Caco-2 (cell line): ENCODE results near the gene HHAT. TPM values are rescaled to one million over a fixed set of nuclear protein-coding genes. Genes with fewer than 3 reads are reported as not detected.

Experiments
- BruUV-seq: library from RNA; stranded (reverse); fragments of 400-500 nt; replicated peaks from 2 replicates; lab custom pipeline; 2021; lab: Mats Ljungman, UMichigan
- CTCF ChIA-PET: fragments of 300-600 bp; sonication (Branson Sonifier 250); formaldehyde crosslinking; loops from one replicate; lab custom pipeline; 2022; ENCODE audit warnings: antibody characterized with exemption; lab: Charles Lee
- POLR2A ChIA-PET: fragments of 300-600 bp; sonication (Branson Sonifier 250); formaldehyde crosslinking; loops from one replicate; lab custom pipeline; 2022; ENCODE audit warnings: antibody characterized with exemption; lab: Charles Lee
- DNase-seq, 2 experiments: peaks; one replicate each; pipeline versions ENCODE4 v3.0.0 to v3.0.0-alpha.2; 2020 to 2022
- H3K27me3 ChIP-seq: replicated peaks from 2 replicates; pipeline ENCODE4 v1.6.0; 2011; ENCODE audit warnings: low read length; ENCODE audit not compliant: control insufficient read depth, insufficient read depth
- H3K36me3 ChIP-seq: 2 replicates; pipeline ENCODE4 v1.5.1; 2011; ENCODE audit warnings: low read length; ENCODE audit not compliant: control insufficient read depth, insufficient read depth
- H3K4me1 ChIP-seq: fragments of 250-450 bp; sonication (Bioruptor Pico); 2 replicates; pipeline ENCODE4 v1.5.1; 2020; ENCODE audit warnings: mild to moderate bottlenecking
- H3K4me3 ChIP-seq: 2 replicates; pipeline ENCODE4 v1.5.1; 2011; ENCODE audit warnings: low read depth, mild to moderate bottlenecking, control low read depth, low read length
- H3K9me3 ChIP-seq: fragments of 250-450 bp; sonication (Bioruptor Pico); 2 replicates; pipeline ENCODE4 v1.5.1; 2020; ENCODE audit warnings: mild to moderate bottlenecking, moderate library complexity
- H3K27ac Mint-ChIP-seq: one replicate; pipeline ENCODE4 v1.8.0; 2022; ENCODE audit warnings: mixed read lengths; ENCODE audit not compliant: unreplicated experiment
- H3K27me3 Mint-ChIP-seq: one replicate; pipeline ENCODE4 v1.8.0; 2022; ENCODE audit warnings: mixed read lengths; ENCODE audit not compliant: insufficient read depth, unreplicated experiment
- H3K36me3 Mint-ChIP-seq: one replicate; pipeline ENCODE4 v1.8.0; 2022; ENCODE audit warnings: mild to moderate bottlenecking, mixed read lengths; ENCODE audit not compliant: insufficient read depth, unreplicated experiment
- H3K4me1 Mint-ChIP-seq: one replicate; pipeline ENCODE4 v1.8.0; 2022; ENCODE audit warnings: low read depth, mixed read lengths; ENCODE audit not compliant: unreplicated experiment
- H3K4me3 Mint-ChIP-seq: one replicate; pipeline ENCODE4 v1.8.0; 2022; ENCODE audit warnings: mild to moderate bottlenecking, moderate library complexity, mixed read lengths; ENCODE audit not compliant: unreplicated experiment
- H3K9me3 Mint-ChIP-seq: one replicate; pipeline ENCODE4 v1.8.0; 2022; ENCODE audit warnings: mixed read lengths; ENCODE audit not compliant: unreplicated experiment
- intact Hi-C: fragments of 100-400 bp; cut with micrococcal nuclease; formaldehyde crosslinking; loops from one replicate; pipeline ENCODE4 v1.10.0; 2022; ENCODE audit not compliant: unreplicated experiment
- total RNA-seq: library from RNA; stranded (reverse); gene quantifications from 2 replicates; pipeline ENCODE4 v1.2.3, GENCODE V29; 2022
- TF ChIP-seq, protein P1 (sequence below), 2 experiments: fragments of 200-600 bp in 1 of 2; IDR thresholded peaks; 1 replicate in 1 of 2; 2 replicates in 1 of 2; pipeline versions ENCODE4 v1.5.1 to v1.8.0; 2011 to 2022; ENCODE audit warnings: antibody characterized with exemption in 1 of 2, control low read depth in 1 of 2, inconsistent platforms in 1 of 2, low read depth in 1 of 2, low read length in 1 of 2, mild to moderate bottlenecking in 1 of 2, moderate library complexity in 1 of 2; ENCODE audit not compliant: insufficient read depth in 1 of 2, severe bottlenecking in 1 of 2, unreplicated experiment in 1 of 2

HHAT gene
- total RNA-seq, 1 experiment from 2014 or later: 3.9 TPM

DNA sequence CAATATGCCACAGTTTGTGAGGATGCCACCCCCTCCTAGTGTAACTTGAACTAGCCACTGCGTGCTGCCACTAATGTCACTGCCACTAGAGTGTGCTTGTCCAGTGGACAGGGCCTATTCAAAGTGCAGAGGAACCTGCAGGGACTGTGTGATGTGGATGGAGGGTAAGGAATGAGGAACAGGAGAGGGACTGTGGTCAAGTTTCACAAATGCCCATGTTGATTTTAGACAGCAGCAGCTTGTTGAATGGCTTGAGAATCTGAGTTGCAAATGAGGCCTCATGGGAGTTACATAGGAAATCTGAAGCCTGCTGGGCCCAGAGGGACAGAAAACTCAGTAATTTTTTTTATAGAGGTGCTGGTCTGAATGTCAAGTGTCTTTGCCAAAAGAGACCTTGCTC lies 112.3 kb downstream of the HHAT start:
- Mint-ChIP-seq H3K27ac (no peak overlapping the region), H3K36me3 (no peaks in the 10 kb centered on the region), H3K27me3 (no peaks in the 10 kb centered on the region), H3K9me3 (no peaks in the 10 kb centered on the region), H3K4me1 (peaks cover 4% of the 10 kb centered on the region), H3K4me3 (no peak overlapping the region)
- H3K4me3 ChIP-seq: no peak overlapping the region
- ChIA-PET POLR2A (no interaction called here), CTCF (no interaction called here)
- H3K27me3 ChIP-seq: no peaks in the 10 kb centered on the region
- no TSS peak for BruUV-seq
- no peaks in the 10 kb centered on the region for H3K36me3 ChIP-seq
- H3K9me3 ChIP-seq: no peaks in the 10 kb centered on the region
- TF ChIP-seq, protein P1, sequence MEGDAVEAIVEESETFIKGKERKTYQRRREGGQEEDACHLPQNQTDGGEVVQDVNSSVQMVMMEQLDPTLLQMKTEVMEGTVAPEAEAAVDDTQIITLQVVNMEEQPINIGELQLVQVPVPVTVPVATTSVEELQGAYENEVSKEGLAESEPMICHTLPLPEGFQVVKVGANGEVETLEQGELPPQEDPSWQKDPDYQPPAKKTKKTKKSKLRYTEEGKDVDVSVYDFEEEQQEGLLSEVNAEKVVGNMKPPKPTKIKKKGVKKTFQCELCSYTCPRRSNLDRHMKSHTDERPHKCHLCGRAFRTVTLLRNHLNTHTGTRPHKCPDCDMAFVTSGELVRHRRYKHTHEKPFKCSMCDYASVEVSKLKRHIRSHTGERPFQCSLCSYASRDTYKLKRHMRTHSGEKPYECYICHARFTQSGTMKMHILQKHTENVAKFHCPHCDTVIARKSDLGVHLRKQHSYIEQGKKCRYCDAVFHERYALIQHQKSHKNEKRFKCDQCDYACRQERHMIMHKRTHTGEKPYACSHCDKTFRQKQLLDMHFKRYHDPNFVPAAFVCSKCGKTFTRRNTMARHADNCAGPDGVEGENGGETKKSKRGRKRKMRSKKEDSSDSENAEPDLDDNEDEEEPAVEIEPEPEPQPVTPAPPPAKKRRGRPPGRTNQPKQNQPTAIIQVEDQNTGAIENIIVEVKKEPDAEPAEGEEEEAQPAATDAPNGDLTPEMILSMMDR (IDR thresholded peaks at IDR 0.05; ENCODE audit: insufficient read depth in 1 of 2, low read depth in 1 of 2, low read length in 1 of 2, severe bottlenecking in 1 of 2, unreplicated experiment in 1 of 2): no peak
- intact Hi-C loops: no loop called here
- no peaks in the 10 kb centered on the region for H3K4me1 ChIP-seq
- no peak for DNase-seq

DNA sequence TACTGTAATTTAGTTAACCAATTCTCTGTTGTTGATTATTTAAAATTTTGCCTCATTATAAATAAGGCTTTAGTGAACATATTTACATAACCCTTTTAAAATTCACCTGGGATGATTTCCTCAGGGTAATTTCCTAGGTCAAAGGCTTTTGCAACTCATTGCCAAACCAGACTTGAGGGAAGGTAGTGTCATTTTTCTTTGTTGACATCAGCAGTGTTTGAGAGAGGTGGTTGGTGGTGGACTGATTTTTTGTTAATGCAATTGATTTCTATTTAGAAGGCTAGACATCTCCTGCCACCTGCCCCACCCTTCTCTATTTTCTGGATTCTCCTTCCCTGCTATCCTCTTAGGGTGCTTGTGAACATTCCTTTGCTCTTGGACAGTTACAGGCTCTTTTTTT lies 116.8 kb downstream of the HHAT start:
- no TSS peak for BruUV-seq
- Mint-ChIP-seq H3K9me3 (no peaks in the 10 kb centered on the region), H3K27me3 (no peaks in the 10 kb centered on the region), H3K4me3 (no peak overlapping the region), H3K36me3 (no peaks in the 10 kb centered on the region), H3K4me1 (no peaks in the 10 kb centered on the region), H3K27ac (no peak overlapping the region)
- no peaks in the 10 kb centered on the region for H3K36me3 ChIP-seq
- no peak for DNase-seq
- POLR2A ChIA-PET: no interaction called here
- H3K4me3 ChIP-seq: no peak overlapping the region
- no peaks in the 10 kb centered on the region for H3K27me3 ChIP-seq
- intact Hi-C loops: loop anchor here (5.0 kb wide), 2 partner anchors 38 to 332 kb away; no protein-coding TSS in a partner anchor
- TF ChIP-seq, protein P1 (IDR thresholded peaks at IDR 0.05; ENCODE audit: insufficient read depth in 1 of 2, low read depth in 1 of 2, low read length in 1 of 2, severe bottlenecking in 1 of 2, unreplicated experiment in 1 of 2): no peak
- no peaks in the 10 kb centered on the region for H3K4me1 ChIP-seq
- CTCF ChIA-PET: no interaction called here
- H3K9me3 ChIP-seq: no peaks in the 10 kb centered on the region

DNA sequence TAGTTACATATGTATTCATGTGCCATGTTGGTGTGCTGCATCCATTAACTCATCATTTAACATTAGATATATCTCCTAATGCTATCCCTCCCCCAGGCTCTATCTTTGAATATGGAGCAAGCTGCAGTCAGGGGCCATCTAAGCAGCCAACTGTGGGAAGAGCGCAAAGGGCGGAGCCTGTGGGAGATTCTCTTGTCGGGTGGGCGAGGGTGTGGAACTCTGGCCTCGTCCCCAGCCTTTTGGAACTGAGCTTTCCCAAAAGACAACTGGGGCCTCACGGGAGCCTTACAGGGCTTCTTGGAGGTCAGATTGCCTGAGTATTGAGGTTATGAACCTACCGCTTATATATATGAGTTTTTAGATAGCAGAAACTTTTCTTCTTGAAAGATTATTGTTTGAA lies 117.2 kb downstream of the HHAT start:
- Mint-ChIP-seq H3K9me3 (no peaks in the 10 kb centered on the region), H3K36me3 (no peaks in the 10 kb centered on the region), H3K27me3 (no peaks in the 10 kb centered on the region), H3K27ac (no peak overlapping the region), H3K4me3 (no peak overlapping the region), H3K4me1 (no peaks in the 10 kb centered on the region)
- intact Hi-C loops: loop anchor here (5.0 kb wide), 2 partner anchors 39 to 331 kb away; no protein-coding TSS in a partner anchor
- no peaks in the 10 kb centered on the region for H3K27me3 ChIP-seq
- no peaks in the 10 kb centered on the region for H3K9me3 ChIP-seq
- H3K4me1 ChIP-seq: no peaks in the 10 kb centered on the region
- POLR2A ChIA-PET: no interaction called here
- no TSS peak for BruUV-seq
- no peaks in the 10 kb centered on the region for H3K36me3 ChIP-seq
- TF ChIP-seq, protein P1 (IDR thresholded peaks at IDR 0.05; ENCODE audit: insufficient read depth in 1 of 2, low read depth in 1 of 2, low read length in 1 of 2, severe bottlenecking in 1 of 2, unreplicated experiment in 1 of 2): no peak
- H3K4me3 ChIP-seq: no peak overlapping the region
- CTCF ChIA-PET: interaction anchor here (1.2 kb wide), 1 partner anchor 689 kb away, joined by 3 read pairs; no protein-coding TSS in a partner anchor
- no peak for DNase-seq
